ENCODE data around the gene CAD. TPM values are rescaled to one million over a fixed set of nuclear protein-coding genes. Genes with fewer than 3 reads are reported as not detected.

CAD gene
- 34.4 and 72.2 TPM in 2 replicates for total RNA-seq

DNA sequence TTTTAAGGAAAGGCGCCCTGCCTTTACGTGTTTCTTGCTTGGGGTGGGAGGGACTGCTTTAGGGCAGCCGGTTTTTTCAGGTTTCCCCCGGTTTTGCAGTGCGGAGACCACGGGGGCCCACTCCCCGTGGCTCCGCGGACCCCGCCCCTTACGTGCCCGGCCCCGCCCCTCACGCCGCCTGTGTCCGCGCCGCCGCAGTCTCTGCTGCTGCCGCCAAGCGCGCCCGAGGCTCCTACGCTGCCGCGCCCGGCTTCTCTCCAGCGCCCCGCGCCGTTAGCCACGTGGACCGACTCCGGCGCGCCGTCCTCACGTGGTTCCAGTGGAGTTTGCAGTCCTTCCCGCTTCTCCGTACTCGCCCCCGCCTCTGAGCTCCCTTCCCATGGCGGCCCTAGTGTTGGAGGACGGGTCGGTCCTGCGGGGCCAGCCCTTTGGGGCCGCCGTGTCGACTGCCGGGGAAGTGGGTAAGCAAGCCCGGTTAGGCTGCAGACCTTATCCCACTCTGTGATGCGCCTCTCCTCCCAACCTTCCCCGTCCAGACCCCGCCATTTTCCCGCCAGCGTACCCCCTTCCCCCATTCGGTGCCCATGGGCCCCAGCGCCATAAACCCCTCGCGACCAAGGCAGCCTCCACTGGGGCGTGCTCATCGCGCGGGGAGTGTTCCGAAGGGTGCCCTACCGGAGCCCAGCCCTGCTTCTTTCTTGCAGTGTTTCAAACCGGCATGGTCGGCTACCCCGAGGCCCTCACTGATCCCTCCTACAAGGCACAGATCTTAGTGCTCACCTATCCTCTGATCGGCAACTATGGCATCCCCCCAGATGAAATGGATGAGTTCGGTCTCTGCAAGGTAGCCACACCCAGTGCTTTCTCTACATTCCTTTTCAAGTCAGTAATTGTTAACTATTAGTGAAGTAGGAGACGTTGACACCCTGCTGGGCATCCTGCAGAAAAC is at the start of gene CAD:
Gene CAD, plus strand, starts transcription at position 197 of the 949 bp plus-strand sequence. Its CDS starts 183 bp downstream, at position 380.

DNA sequence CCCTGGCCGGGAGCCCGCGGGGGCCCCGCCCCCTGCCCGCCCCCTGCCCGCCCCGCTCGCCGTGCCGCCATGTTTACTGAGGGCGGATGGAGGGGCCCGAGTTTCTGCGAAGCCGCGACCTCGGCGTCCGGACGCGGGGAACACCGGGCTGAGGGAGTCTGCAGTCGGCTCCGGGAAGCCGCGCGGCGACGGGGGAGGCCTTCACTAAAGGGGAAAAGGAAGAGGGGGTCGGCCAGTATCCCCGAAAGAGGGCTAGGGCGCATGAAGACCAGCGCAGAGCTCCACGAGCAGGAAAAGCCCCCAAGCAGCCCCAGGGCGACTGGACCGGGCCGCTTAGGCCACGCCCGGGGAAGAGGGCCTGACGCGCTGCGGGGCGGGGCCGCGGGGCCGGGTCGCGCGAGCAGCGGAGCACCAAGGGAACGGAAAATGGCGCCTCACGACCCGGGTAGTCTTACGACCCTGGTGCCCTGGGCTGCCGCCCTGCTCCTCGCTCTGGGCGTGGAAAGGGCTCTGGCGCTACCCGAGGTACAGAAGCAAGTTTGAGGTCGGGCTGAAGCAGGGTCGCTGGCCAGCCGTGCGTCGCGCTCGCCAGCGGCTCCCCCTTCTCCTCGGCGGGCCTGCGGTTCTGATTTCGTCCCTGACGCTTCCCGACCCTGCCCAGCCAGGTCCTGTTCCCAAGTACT is 5.1 kb upstream of the CAD start, which contains the start of the genes ATRAID and SLC5A6:
Gene ATRAID, plus strand, starts transcription at position 99 of the 683 bp plus-strand sequence. Its CDS starts 328 bp downstream, at position 427.
Gene SLC5A6, minus strand, starts transcription at position 326 of the 683 bp plus-strand sequence. CDS start 4,618 bp downstream, outside the sequence.

DNA sequence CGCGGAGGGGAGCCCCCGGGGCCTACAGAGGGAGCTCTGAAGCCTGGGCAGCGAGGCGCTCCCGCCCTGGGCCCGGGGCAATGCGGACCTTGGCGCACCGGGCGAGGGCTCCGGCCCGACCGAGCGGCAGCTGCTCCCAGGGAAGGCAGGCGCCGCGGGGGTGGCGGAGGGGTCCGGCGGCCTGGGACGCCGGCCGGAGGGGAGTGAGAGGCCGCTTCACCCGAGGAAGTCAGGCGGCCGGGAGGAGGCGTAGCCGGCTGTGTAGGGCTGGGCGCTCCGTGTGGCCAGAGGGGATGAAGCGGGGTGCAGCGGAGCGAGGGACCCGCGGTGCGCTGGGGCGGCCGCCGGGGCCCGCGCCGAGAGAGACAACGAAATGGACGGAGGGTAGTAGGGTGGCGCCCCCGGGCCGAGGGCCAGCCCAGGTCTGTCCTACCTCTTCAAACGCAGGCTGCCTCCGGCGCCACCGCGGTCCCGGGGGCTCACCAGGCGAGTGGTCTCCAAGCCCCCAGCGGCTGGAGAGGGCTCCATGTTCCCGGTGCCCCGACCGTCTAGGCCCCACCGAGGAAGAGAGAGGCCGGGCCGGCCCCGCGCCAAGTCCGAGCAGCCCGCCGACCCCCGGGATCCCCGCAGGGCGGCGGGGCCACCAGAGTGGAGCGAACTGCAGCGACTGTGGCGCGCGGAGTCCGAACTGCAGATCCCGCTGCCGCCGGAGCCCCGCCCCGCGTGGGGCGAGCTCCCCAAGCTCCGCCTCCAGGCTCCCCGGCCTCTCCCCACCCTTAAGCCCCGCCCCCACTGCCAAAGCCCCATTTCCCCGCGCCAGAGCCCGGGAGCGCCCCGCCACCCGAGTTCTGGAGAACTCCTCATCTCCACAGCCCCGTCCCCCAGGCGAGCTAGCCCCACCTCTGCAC is 45.5 kb downstream of the CAD start, which contains the start of gene SLC30A3:
Gene SLC30A3, minus strand, starts transcription at position 669 of the 908 bp plus-strand sequence. Its CDS starts 141 bp downstream, at position 528.

DNA sequence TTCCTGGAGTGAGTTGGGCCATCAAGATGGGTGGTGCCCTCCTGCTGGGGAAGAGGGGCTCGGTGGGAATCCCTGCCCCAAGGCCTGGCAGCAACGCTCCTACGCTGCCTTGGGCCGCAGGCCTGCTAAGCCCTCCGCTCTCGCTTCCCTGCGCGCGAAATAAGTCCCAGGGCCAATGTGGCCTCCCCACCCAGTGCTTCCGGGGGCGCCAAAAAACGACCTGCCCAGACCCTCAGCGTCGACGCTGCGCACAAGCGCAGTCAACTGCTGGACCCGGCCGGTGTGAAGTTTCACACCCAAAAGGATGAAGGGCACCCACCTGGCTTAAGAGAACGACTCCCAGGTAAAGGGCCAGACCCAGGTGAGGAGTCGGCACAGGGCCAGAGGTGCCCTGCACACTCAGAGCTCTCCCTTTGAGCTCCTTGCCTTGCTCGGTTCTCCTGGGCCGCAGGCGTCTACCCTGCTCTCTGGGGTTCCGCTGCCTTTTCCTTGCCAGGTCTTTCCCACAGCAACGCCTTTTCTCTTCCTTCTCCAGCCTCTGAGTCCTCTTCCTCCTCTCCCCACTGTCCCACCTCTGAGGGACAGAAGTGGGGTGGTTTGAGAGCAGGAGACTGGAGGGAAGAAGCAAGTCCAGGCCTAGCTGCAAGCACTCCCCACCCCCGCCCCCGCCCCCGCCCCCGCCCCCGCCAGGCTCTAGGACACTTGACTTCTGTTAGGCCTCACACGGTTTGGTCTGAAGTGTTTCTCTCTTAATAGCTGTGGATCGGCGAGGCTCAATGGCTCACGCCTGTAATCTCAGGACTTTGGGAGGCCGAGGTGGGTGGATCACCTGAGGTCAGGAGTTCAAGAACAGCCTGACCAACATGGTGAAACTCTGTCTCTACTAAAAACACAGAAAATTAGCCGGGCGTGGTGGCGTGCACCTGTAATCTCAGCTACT is 58.3 kb downstream of the CAD start, which contains the start of gene DNAJC5G:
Gene DNAJC5G, plus strand, starts transcription at position 223 of the 940 bp plus-strand sequence. CDS start 1,296 bp downstream, outside the sequence.

DNA sequence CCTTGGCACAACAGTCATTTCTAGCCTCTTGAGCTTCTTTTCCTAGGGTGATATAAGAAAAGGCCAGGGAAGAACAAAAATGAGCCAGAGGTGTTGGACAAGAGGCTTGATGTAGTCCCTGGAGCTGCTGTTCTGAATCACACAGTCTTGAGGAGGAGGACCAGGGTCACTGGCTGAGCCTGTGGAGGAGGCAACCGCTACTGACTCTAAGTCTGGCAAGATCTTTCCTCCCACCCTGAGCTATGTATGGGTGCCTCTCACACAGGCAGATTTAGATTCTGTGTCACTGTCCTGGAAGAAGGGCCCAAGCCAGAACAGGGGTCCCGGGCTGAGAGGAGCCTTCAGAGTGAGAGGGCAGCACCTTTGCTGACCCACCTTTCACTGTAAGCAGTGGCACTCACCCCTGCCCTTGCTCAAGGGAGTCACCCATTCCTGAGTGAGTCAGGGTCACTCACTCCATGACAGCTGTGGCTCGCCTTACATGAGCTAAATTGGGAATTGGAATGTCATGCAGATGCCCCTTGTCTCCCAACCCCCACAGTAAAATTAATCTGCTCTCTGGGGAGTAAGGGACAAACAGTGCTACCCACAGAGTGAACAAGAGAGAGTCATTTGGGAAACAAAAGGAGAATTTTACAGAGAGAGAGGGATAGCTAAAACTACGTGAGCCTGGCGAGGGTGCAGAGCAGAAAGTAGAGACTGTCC is 64.8 kb downstream of the CAD start, which contains the start of gene TRIM54:
Gene TRIM54, plus strand, starts transcription at position 575 of the 705 bp plus-strand sequence. CDS start 303 bp downstream, outside the sequence.

Other genes with a start within 250 kb of the CAD start
- gene MAPRE3, start 246.7 kb upstream of the CAD start, total RNA-seq: 4.2 and 7.2 TPM in 2 replicates
- 74.2 and 98.0 TPM in 2 replicates for gene TMEM214, start 184.4 kb upstream of the CAD start, total RNA-seq
- 24.9 TPM in 2 replicates for gene AGBL5, start 165.7 kb upstream of the CAD start, total RNA-seq
- gene OST4, start 145.7 kb upstream of the CAD start, total RNA-seq: 124 and 174 TPM in 2 replicates
- gene EMILIN1, start 138.8 kb upstream of the CAD start, total RNA-seq: 189 and 203 TPM in 2 replicates
- gene KHK, start 130.6 kb upstream of the CAD start, total RNA-seq: 0.22 and 1.3 TPM in 2 replicates
- gene CGREF1, start 98.2 kb upstream of the CAD start, total RNA-seq: 0.88 TPM in 1 of 2 replicates, not detected in the other
- gene ABHD1, start 93.6 kb upstream of the CAD start, total RNA-seq: not detected in 2 replicates
- gene PREB, start 82.7 kb upstream of the CAD start, total RNA-seq: 76.7 and 108 TPM in 2 replicates
- gene PRR30, start 78.0 kb upstream of the CAD start, total RNA-seq: not detected in 2 replicates
- not detected in 2 replicates for gene TCF23, start 68.4 kb upstream of the CAD start, total RNA-seq
- 143 and 170 TPM in 2 replicates for gene ATRAID, start 5.3 kb upstream of the CAD start, total RNA-seq
- gene SLC5A6, start 5.1 kb upstream of the CAD start, total RNA-seq: 39.6 and 59.4 TPM in 2 replicates
- gene SLC30A3, start 45.7 kb downstream of the CAD start, total RNA-seq: 0.14 TPM in 1 of 2 replicates, not detected in the other
- gene DNAJC5G, start 58.1 kb downstream of the CAD start, total RNA-seq: not detected in 2 replicates
- gene TRIM54, start 65.1 kb downstream of the CAD start, total RNA-seq: not detected in 2 replicates
- gene UCN, start 91.1 kb downstream of the CAD start, total RNA-seq: 0.86 and 1.1 TPM in 2 replicates
- 64.8 and 67.7 TPM in 2 replicates for gene MPV17, start 105.7 kb downstream of the CAD start, total RNA-seq
- 31.7 and 63.6 TPM in 2 replicates for gene GTF3C2, start 139.4 kb downstream of the CAD start, total RNA-seq
- 29.1 and 37.9 TPM in 2 replicates for gene EIF2B4, start 153.0 kb downstream of the CAD start, total RNA-seq
- 141 and 166 TPM in 2 replicates for gene SNX17, start 153.2 kb downstream of the CAD start, total RNA-seq
- gene ZNF513, start 163.4 kb downstream of the CAD start, total RNA-seq: 11.5 and 12.3 TPM in 2 replicates
- 98.0 and 99.6 TPM in 2 replicates for gene PPM1G, start 192.2 kb downstream of the CAD start, total RNA-seq
- gene NRBP1, start 211.3 kb downstream of the CAD start, total RNA-seq: 136 and 159 TPM in 2 replicates
- not detected in 2 replicates for gene KRTCAP3, start 225.0 kb downstream of the CAD start, total RNA-seq